WERI-Rb-1 (cell line): ENCODE measurements around the gene HDGF.

Experiments used
- DNase-seq: peaks from one replicate; pipeline ENCODE4 v3.0.0-alpha.2; 2020
- H3K27ac ChIP-seq: fragments of 250-450 bp; sonication (Bioruptor Pico); 2 replicates; pipeline ENCODE4 v1.5.1; 2020; ENCODE audit warnings: mild to moderate bottlenecking, moderate library complexity
- H3K27me3 ChIP-seq: fragments of 250-450 bp; sonication (Bioruptor Pico); 2 replicates; pipeline ENCODE4 v1.5.1; 2021; ENCODE audit warnings: mild to moderate bottlenecking, low read depth, moderate library complexity; ENCODE audit not compliant: insufficient read depth, severe bottlenecking
- H3K36me3 ChIP-seq: fragments of 250-450 bp; sonication (Bioruptor Pico); 2 replicates; pipeline ENCODE4 v1.5.1; 2020; ENCODE audit warnings: mild to moderate bottlenecking, moderate library complexity
- H3K4me3 ChIP-seq: 2 replicates; pipeline ENCODE4 v1.5.1; 2011; ENCODE audit warnings: low read depth, mild to moderate bottlenecking, control low read depth, low read length
- H3K9me3 ChIP-seq: fragments of 250-450 bp; sonication (Bioruptor Pico); 2 replicates; pipeline ENCODE4 v1.5.1; 2021; ENCODE audit warnings: mild to moderate bottlenecking, moderate library complexity; ENCODE audit not compliant: severe bottlenecking
- TF ChIP-seq, protein P1 (sequence below): IDR thresholded peaks from 2 replicates; pipeline ENCODE4 v1.5.1; 2011; ENCODE audit warnings: low read depth, mild to moderate bottlenecking, control low read depth, inconsistent platforms, low read length

HDGF gene

DNA sequence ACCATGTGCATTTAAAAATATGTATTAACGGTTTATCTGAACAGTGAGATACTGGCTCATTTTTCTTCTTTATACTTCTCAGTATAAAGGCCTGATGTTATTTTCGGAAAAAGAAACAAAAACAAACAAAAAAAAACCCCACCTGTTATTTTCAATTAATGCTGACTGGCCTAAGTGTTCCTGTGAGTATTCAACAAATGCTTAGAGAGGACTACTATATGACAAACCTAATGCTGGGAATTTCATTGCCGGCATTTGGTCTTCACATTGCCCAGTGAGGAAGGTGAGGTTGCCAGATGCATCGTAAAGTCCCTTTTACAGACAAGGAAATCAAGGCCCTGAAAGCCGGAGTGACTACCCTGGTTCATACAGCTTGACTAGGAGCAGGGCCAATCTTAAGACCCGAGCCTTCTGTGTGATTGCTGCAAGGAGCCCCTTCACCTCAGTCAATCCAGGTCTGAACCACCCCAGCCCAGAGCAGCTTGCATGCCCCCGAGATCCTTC is 11.2 kb downstream of the HDGF start:
- DNase-seq: no peak
- H3K27me3 ChIP-seq: no peaks in the 10 kb centered on the region
- H3K4me3 ChIP-seq: peak overlapping the region; percentile 67
- peak overlapping the region; percentile 77 for H3K27ac ChIP-seq
- TF ChIP-seq, protein P1, sequence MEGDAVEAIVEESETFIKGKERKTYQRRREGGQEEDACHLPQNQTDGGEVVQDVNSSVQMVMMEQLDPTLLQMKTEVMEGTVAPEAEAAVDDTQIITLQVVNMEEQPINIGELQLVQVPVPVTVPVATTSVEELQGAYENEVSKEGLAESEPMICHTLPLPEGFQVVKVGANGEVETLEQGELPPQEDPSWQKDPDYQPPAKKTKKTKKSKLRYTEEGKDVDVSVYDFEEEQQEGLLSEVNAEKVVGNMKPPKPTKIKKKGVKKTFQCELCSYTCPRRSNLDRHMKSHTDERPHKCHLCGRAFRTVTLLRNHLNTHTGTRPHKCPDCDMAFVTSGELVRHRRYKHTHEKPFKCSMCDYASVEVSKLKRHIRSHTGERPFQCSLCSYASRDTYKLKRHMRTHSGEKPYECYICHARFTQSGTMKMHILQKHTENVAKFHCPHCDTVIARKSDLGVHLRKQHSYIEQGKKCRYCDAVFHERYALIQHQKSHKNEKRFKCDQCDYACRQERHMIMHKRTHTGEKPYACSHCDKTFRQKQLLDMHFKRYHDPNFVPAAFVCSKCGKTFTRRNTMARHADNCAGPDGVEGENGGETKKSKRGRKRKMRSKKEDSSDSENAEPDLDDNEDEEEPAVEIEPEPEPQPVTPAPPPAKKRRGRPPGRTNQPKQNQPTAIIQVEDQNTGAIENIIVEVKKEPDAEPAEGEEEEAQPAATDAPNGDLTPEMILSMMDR: no peak
- H3K36me3 ChIP-seq: peaks cover 57% of the 10 kb centered on the region
- H3K9me3 ChIP-seq: no peaks in the 10 kb centered on the region

DNA sequence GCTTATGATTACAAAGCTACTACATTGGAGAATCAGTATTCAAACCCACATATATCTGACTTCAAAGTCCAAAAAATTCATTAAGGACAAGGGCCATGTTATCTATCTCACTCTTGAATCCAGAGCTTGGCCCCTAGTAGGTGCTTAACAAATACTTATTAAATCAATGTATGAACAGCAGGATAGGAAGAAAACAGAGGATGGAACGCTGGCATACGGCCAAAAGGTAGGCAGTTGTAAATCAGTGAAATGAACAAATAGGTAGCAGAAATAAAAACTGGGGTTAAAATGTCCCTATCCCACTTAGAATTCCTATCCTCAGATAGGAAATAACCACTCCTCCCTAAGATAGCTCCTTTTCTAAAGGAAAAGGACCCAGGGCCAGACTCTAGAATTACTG is 12.6 kb downstream of the HDGF start:
- TF ChIP-seq, protein P1: no peak
- no peak for DNase-seq
- Histone ChIP-seq H3K9me3 (no peaks in the 10 kb centered on the region), H3K4me3 (no peak overlapping the region), H3K27me3 (no peaks in the 10 kb centered on the region), H3K27ac (no peak overlapping the region), H3K36me3 (peaks cover 49% of the 10 kb centered on the region)

DNA sequence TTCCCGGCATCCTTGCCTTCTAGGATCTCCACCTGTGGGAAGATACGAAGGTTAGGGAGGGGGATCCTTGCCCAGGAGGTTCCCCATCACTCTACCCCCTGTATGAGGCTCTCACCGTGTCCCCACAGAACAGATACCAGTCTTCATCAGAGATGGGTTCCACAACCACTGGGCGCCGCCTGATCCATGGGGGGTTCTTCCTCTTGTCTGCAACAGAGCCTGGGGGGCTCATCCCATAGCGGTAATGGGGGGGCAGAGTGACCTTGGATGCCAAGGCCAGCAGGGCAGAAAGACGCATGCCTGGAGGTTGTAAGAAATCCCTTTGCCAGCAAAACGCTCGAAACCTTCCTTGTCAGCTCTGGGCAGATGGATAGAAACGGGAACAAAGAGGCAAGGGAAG is 13.1 kb downstream of the HDGF start:
- no peak for DNase-seq
- Histone ChIP-seq H3K36me3 (peaks cover 49% of the 10 kb centered on the region), H3K9me3 (no peaks in the 10 kb centered on the region), H3K27ac (no peak overlapping the region), H3K27me3 (no peaks in the 10 kb centered on the region), H3K4me3 (no peak overlapping the region)
- TF ChIP-seq, protein P1: no peak

DNA sequence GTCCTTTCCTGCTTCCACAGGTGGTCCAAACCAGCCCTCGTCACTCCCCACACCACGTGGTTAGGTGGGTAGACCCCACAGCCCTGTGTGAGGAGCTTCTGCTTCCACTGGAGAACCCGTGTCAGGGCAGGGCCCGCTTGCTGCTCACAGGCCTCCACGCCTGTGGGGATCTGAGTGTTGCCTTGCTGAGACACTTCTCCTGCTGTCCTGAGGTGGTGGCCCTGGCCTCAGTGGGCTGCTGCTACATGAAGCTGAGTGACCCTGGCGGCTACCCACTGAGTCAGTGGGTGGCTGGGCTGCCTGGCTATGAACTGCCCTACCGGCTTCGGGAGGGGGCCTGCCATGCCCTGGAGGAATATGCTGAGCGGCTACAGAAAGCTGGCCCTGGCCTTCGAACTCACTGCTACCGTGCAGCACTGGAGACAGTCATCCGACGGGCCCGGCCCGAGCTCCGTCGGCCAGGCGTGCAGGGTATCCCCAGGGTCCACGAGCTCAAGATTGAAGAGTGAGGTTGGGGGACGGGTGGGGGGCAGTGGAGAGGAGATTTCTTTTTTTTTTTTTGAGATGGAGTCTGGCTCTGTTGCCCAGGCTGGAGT is 17.4 kb downstream of the HDGF start:
- TF ChIP-seq, protein P1: no peak
- Histone ChIP-seq H3K27ac (no peak overlapping the region), H3K27me3 (no peaks in the 10 kb centered on the region), H3K4me3 (no peak overlapping the region), H3K9me3 (no peaks in the 10 kb centered on the region), H3K36me3 (peaks cover 42% of the 10 kb centered on the region)
- no peak for DNase-seq

DNA sequence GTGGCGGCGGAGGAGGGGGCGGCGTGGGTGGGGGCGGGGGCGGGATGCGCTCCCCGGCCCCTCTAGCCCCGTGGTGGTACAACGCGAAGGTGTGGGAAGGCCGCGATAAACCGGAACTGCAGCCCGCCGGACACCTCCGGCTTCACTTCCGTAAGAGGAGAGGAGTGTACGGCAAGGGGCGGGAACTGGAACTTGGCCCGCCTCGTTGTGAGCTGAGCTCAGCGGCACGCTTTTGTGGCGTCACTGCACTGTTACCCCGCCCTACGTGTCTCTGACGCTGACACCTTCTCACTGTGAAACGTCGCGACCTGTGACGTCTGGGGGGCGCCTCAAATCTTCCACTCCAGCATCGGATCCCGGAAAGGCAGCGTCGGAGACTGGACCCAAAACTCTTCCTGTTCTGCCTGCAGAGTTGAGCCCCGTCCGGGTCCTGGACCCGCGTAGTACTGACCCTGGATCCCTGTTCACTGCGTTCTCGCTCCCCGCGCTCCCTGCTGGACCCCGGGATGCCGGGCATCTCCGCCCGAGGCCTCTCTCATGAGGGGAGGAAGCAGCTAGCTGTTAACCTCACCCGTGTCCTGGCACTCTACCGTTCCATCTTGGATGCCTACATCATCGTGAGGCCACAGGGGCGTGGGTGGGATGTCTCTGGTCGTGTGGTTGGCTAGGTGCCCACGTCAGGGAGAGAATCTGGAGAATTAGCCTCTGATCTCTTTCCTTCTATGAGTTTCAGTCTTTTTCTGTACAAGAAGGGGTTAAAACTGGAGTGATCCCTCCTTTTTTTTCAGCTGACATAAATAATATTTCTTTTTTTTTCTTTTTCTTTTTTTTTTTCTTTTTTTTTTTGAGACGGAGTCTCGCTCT is 22.6 kb downstream of the HDGF start, which contains the start of gene ISG20L2:
ISG20L2 (minus strand) TSS at position 168 of the 864 bp plus-strand sequence. CDS start 1,114 bp downstream, outside the sequence.
- Histone ChIP-seq H3K4me3 (peak within 1 kb of the TSS; percentile 96), H3K27me3 (no peaks in the 10 kb centered on the region), H3K36me3 (peaks cover 57% of the 10 kb centered on the region), H3K27ac (peak within 1 kb of the TSS; percentile 70), H3K9me3 (no peaks in the 10 kb centered on the region)
- TF ChIP-seq, protein P1: no peak
- peak; percentile 99 for DNase-seq
